Stimulated activated CD8-positive, alpha-beta memory T cell treated with anti-CD3 and anti-CD28 coated beads, Interleukin-7, amount 100 ng/mL, for 4 hours (primary cell): ENCODE data around the gene PRF1.
"Not testable (repeated sequence)": the region's sequence is repeated elsewhere in the genome, so short reads cannot be mapped to it uniquely, and the experiment has no call there.

Experiments used
- DNase-seq, 2 donors: peaks; one replicate each; pipeline ENCODE4 v3.0.0-alpha.2; 2020; ENCODE audit warnings: low read depth in 2 of 2

PRF1 gene

GRCh38 chr10:70594161-70594560 is 8.4 kb downstream of the PRF1 start:
- DNase-seq, result no peak

- DNase-seq, result no peak
These were observed 9.0 kb downstream of the PRF1 start for GRCh38 chr10:70593513-70593890.

GRCh38 chr10:70592746-70593512 is 9.6 kb downstream of the PRF1 start:
- no peak for DNase-seq

GRCh38 chr10:70592186-70592735 is 10.3 kb downstream of the PRF1 start:
- no peak for DNase-seq

- no peak for DNase-seq
These were observed 11.7 kb downstream of the PRF1 start for GRCh38 chr10:70590655-70591416.

- no peak for DNase-seq
These were observed 12.5 kb downstream of the PRF1 start for GRCh38 chr10:70589762-70590654.

- no peak for DNase-seq
These were observed 13.5 kb downstream of the PRF1 start for GRCh38 chr10:70588859-70589570.

GRCh38 chr10:70588255-70588654 is 14.3 kb downstream of the PRF1 start:
- no peak for DNase-seq

- DNase-seq, result no peak
These were observed 15.4 kb downstream of the PRF1 start for GRCh38 chr10:70587045-70587658.

GRCh38 chr10:70586348-70586930 is 16.1 kb downstream of the PRF1 start:
- no peak for DNase-seq

GRCh38 chr10:70585578-70586169 is 16.9 kb downstream of the PRF1 start:
- DNase-seq, result no peak

GRCh38 chr10:70584909-70585544 is 17.5 kb downstream of the PRF1 start:
- DNase-seq, result no peak

GRCh38 chr10:70584366-70584765 is 18.2 kb downstream of the PRF1 start:
- no peak for DNase-seq

- no peak for DNase-seq
These were observed 18.9 kb downstream of the PRF1 start for GRCh38 chr10:70583669-70584037.

GRCh38 chr10:70582793-70583668 is 19.5 kb downstream of the PRF1 start:
- DNase-seq, result no peak

GRCh38 chr10:70581176-70581575 is 21.4 kb downstream of the PRF1 start:
- DNase-seq, result not testable (repeated sequence)

GRCh38 chr10:70579234-70580002 is 23.1 kb downstream of the PRF1 start:
- no peak for DNase-seq
